Osteocyte (in vitro differentiated cells): ENCODE measurements around the gene COL21A1. TPM values are rescaled to one million over a fixed set of nuclear protein-coding genes. Genes with fewer than 3 reads are reported as not detected.

Source experiments
- DNase-seq: peaks from one replicate; pipeline ENCODE4 v3.0.0; 2021; ENCODE audit warnings: mixed read lengths; ENCODE audit not compliant: unreplicated experiment; ENCODE audit errors: extremely low spot score
- H3K27ac Mint-ChIP-seq: one replicate; pipeline ENCODE4 v1.8.0; 2021; ENCODE audit warnings: mild to moderate bottlenecking, mixed read lengths; ENCODE audit not compliant: unreplicated experiment
- H3K27me3 Mint-ChIP-seq: one replicate; pipeline ENCODE4 v1.8.0; 2021; ENCODE audit warnings: mixed read lengths; ENCODE audit not compliant: unreplicated experiment
- H3K36me3 Mint-ChIP-seq: one replicate; pipeline ENCODE4 v1.8.0; 2021; ENCODE audit warnings: mixed read lengths; ENCODE audit not compliant: unreplicated experiment
- H3K4me1 Mint-ChIP-seq: one replicate; pipeline ENCODE4 v1.8.0; 2021; ENCODE audit warnings: mixed read lengths; ENCODE audit not compliant: unreplicated experiment
- H3K4me3 Mint-ChIP-seq: one replicate; pipeline ENCODE4 v1.8.0; 2021; ENCODE audit warnings: mild to moderate bottlenecking, moderate library complexity, mixed read lengths; ENCODE audit not compliant: unreplicated experiment
- H3K9me3 Mint-ChIP-seq: one replicate; pipeline ENCODE4 v1.8.0; 2021; ENCODE audit warnings: mixed read lengths; ENCODE audit not compliant: unreplicated experiment
- total RNA-seq: library from RNA; stranded (reverse); gene quantifications from 2 replicates; pipeline ENCODE4 v1.2.1, GENCODE V29; 2021
- TF ChIP-seq, protein P1 (sequence below): fragments of 200-600 bp; sonication (generic); IDR thresholded peaks from 2 replicates; pipeline ENCODE4 v1.5.0; 2021; ENCODE audit warnings: antibody characterized with exemption, mild to moderate bottlenecking, moderate library complexity

COL21A1 gene
- total RNA-seq, 1 donor from 2014 or later = 60.0 TPM

- Mint-ChIP-seq H3K27ac (no peak overlapping the region), H3K27me3 (no peaks in the 10 kb centered on the region), H3K4me1 (peaks cover 19% of the 10 kb centered on the region), H3K36me3 (peaks cover 19% of the 10 kb centered on the region), H3K9me3 (peaks cover 5% of the 10 kb centered on the region), H3K4me3 (no peak overlapping the region)
- DNase-seq = no peak
- TF ChIP-seq, protein P1, sequence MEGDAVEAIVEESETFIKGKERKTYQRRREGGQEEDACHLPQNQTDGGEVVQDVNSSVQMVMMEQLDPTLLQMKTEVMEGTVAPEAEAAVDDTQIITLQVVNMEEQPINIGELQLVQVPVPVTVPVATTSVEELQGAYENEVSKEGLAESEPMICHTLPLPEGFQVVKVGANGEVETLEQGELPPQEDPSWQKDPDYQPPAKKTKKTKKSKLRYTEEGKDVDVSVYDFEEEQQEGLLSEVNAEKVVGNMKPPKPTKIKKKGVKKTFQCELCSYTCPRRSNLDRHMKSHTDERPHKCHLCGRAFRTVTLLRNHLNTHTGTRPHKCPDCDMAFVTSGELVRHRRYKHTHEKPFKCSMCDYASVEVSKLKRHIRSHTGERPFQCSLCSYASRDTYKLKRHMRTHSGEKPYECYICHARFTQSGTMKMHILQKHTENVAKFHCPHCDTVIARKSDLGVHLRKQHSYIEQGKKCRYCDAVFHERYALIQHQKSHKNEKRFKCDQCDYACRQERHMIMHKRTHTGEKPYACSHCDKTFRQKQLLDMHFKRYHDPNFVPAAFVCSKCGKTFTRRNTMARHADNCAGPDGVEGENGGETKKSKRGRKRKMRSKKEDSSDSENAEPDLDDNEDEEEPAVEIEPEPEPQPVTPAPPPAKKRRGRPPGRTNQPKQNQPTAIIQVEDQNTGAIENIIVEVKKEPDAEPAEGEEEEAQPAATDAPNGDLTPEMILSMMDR = no peak
Observed at GRCh38 chr6:56109149-56109548, 138.2 kb downstream of the COL21A1 start.

DNA sequence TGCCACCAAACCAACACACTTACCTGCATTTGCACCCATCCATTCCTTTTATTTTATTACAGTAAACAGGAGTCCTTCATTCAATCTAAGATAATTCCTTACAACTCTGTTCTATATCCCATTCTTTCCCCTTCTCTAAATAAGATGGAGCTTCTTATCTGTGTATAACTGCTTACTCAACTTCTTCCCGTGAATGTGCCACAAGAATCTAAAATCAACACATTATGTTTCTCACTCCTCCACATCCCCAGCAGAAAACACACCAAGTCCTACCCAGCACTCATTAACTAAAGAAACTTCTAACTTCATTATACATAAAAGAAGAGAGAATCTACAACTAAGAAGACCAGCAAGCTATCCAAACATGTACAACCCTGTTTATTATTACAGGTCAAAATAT is 141.1 kb downstream of the COL21A1 start:
- Mint-ChIP-seq H3K4me1 (peaks cover 36% of the 10 kb centered on the region), H3K9me3 (peaks cover 5% of the 10 kb centered on the region), H3K4me3 (no peak overlapping the region), H3K36me3 (peaks cover 16% of the 10 kb centered on the region), H3K27me3 (no peaks in the 10 kb centered on the region), H3K27ac (no peak overlapping the region)
- DNase-seq = no peak
- TF ChIP-seq, protein P1 = no peak

- TF ChIP-seq, protein P1 = no peak
- Mint-ChIP-seq H3K4me3 (no peak overlapping the region), H3K4me1 (peaks cover 51% of the 10 kb centered on the region), H3K9me3 (no peaks in the 10 kb centered on the region), H3K27ac (peak overlapping the region; percentile 6), H3K27me3 (no peaks in the 10 kb centered on the region), H3K36me3 (peaks cover 13% of the 10 kb centered on the region)
- no peak for DNase-seq
Observed at GRCh38 chr6:56104591-56104990, 142.8 kb downstream of the COL21A1 start.

DNA sequence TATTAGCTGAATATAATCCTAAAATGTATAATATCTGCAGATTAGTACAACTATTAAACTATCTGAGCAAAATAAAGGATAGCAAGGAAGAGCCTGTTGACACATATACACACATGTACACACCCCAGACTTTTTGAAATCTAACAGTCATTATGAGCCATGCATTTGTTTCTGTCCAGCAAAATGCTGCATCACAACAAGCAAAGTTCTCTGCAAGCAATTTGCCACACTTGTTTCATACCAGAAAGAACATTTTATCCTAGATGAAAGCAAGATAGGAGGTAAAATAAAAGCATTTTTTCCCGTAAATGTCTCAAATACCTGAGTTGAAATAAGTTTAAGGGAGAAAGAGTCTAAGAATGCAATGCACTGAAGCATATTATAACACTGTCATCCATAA is 145.2 kb downstream of the COL21A1 start:
- no peak for DNase-seq
- H3K4me3 Mint-ChIP-seq = no peak overlapping the region
- peak overlapping the region; percentile 41 for H3K27ac Mint-ChIP-seq
- peaks cover 13% of the 10 kb centered on the region for H3K36me3 Mint-ChIP-seq
- H3K4me1 Mint-ChIP-seq = peaks cover 46% of the 10 kb centered on the region
- TF ChIP-seq, protein P1 = no peak
- no peaks in the 10 kb centered on the region for H3K9me3 Mint-ChIP-seq
- no peaks in the 10 kb centered on the region for H3K27me3 Mint-ChIP-seq

DNA sequence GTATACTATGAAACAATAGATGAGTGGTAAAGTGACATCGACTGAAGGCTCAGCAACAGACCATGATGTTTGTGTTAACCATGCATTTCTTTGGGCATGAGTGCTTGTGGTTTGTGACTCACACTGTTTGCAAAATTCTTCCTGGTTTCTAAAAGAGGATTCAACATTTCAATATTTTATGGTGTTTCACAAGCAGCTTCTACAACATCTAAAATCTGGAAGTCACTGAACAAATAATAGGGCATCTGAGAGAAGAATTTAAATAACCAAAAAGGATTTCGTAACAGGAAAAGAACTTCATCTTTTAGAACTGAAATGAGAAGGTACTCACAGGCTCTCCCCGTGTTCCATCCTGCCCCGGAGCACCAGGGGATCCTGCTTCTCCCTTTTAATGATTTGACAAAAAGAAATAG is 146.2 kb downstream of the COL21A1 start:
- Mint-ChIP-seq H3K36me3 (peaks cover 11% of the 10 kb centered on the region), H3K27ac (peak overlapping the region; percentile 87), H3K27me3 (no peaks in the 10 kb centered on the region), H3K9me3 (no peaks in the 10 kb centered on the region), H3K4me3 (peak overlapping the region; percentile 38), H3K4me1 (peaks cover 50% of the 10 kb centered on the region)
- TF ChIP-seq, protein P1 = no peak
- DNase-seq = no peak
